Measurements from ENCODE around the gene TMEM204. TPM values are rescaled to one million over a fixed set of nuclear protein-coding genes. Genes with fewer than 3 reads are reported as not detected.

TMEM204 gene
- total RNA-seq, 2 donors from 2014 or later: 10.3 to 17.6 TPM

- Mint-ChIP-seq H3K36me3 (peaks cover 18 to 19% of the 10 kb centered on the region in 2 donors), H3K9me3 (no peaks in the 10 kb centered on the region), H3K27ac (peak overlapping the region in 1 of 2 donors; percentile 93)
- ATAC-seq: no peak
- DNase-seq (ENCODE audit: low spot score in 2 of 2): no peak
These were observed 8.1 kb downstream of the TMEM204 start for GRCh38 chr16:1541293-1542165.

DNA sequence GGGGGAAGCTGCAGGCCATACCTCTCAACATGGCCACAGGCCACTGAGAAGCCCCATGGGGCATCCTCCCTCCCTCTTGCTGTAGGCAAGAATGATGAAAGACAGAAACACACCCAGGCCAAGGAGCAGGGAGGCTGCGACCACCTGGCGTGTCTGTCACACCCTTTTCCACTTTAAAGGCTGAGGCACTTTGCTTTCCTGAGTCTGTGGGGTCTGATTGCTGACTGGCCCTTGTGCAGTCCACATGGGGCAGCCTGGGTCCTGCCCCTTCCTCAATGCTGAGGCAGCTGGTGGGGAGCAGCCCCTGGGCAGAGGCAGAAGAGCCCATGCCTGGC, 8.7 kb downstream of the TMEM204 start:
- ATAC-seq (no peak), DNase-seq (ENCODE audit: low spot score in 2 of 2) (no peak)
- Mint-ChIP-seq H3K27ac (peak overlapping the region; percentile 14 to 93), H3K9me3 (no peaks in the 10 kb centered on the region), H3K36me3 (peaks cover 12 to 13% of the 10 kb centered on the region in 2 donors)

- DNase-seq (ENCODE audit: low spot score in 2 of 2): no peak
- Mint-ChIP-seq H3K36me3 (peaks cover 8 to 10% of the 10 kb centered on the region in 2 donors), H3K9me3 (no peaks in the 10 kb centered on the region), H3K27ac (peak overlapping the region; percentile 93 to 96)
- ATAC-seq: no peak
These were observed 9.1 kb downstream of the TMEM204 start for GRCh38 chr16:1542533-1542932.

- peak; percentile 51 to 83 for DNase-seq (ENCODE audit: low spot score in 2 of 2)
- peaks cover 5 to 7% of the 10 kb centered on the region in 2 donors for H3K36me3 Mint-ChIP-seq
- peak; percentile 85 to 93 for ATAC-seq
- H3K27ac Mint-ChIP-seq: peak overlapping the region; percentile 93 to 96
- H3K9me3 Mint-ChIP-seq: no peaks in the 10 kb centered on the region
These were observed 9.8 kb downstream of the TMEM204 start for GRCh38 chr16:1543085-1543896.

DNA sequence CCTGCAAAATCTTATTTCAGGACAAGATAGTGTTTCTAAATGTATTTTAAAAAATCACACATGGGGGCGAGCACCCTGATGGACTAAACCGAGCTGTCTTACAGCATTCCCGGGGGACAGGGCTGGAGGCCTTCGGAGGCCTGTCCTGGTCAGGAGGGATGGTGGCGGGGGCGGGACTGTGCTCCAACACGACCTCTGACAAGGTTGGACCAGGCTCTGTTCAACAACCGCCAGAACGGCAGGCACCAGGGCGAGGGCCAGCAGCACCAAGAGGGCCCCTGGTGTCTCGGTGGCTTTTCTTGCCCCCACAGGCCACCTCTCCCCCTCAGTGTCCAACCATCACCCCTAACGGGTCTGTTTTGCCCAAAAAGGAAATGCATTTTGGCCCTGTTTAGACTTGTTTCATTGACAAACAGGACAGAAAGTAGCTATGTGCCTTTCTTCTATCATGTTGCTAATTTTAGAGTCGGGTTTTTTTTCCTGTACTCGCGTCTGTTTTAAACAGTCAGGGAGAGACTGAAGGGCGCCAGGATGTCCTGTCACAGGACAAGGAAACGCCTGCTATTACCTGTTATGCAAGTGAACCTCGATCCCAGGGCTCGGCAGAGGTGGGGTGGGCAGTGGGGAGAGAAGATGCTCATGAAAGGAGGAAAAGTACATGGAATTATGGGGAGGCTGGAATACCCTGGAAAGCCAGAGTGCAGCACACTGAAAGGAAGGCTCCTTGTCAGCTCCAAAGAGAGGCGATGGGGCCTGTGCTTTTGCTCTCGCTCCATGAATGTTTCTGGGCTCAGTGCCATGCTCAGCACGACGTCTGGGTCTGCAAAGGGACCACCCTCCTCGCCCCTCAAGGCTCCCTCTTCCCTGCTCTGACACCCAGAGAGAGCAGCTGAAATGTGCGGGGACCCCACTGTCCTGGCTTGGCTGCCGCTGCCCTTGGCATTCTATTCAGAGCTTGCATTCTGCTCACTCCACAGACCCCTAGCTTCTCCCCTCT, 11.9 kb downstream of the TMEM204 start:
- Mint-ChIP-seq H3K36me3 (peaks cover 5 to 7% of the 10 kb centered on the region in 2 donors), H3K27ac (peak overlapping the region; percentile 76 to 93), H3K9me3 (no peaks in the 10 kb centered on the region)
- DNase-seq (ENCODE audit: low spot score in 2 of 2) (no peak), ATAC-seq (no peak)

DNA sequence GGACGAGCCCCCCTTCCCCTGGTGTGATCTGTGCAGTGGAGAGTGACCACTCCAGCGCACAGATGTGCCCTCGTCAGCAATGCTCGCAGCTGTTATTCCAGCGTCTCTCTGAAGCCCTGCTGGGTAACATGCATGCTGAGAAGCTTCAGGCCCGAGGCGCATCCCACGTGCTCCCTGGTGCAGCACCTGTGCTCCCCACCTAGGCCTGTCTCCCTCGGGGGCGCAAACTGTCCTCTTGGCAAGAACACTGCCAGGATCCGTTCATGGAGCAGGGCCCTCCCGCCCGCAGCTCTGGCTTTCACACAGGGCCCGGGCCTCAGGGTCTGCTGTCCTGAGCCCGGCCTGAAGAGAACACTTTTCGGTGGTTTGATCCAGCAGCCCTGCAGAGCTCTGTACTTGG, 13.0 kb downstream of the TMEM204 start:
- H3K36me3 Mint-ChIP-seq: peaks cover 5 to 7% of the 10 kb centered on the region in 2 donors
- no peaks in the 10 kb centered on the region for H3K9me3 Mint-ChIP-seq
- H3K27ac Mint-ChIP-seq: peak overlapping the region; percentile 72 to 93
- DNase-seq (ENCODE audit: low spot score in 2 of 2): no peak
- ATAC-seq: no peak

- Mint-ChIP-seq H3K27ac (peak overlapping the region; percentile 90 to 93), H3K36me3 (peaks cover 5 to 7% of the 10 kb centered on the region in 2 donors), H3K9me3 (no peaks in the 10 kb centered on the region)
- no peak for ATAC-seq
- no peak for DNase-seq (ENCODE audit: low spot score in 2 of 2)
These were observed 14.8 kb downstream of the TMEM204 start for GRCh38 chr16:1548233-1548632.

DNA sequence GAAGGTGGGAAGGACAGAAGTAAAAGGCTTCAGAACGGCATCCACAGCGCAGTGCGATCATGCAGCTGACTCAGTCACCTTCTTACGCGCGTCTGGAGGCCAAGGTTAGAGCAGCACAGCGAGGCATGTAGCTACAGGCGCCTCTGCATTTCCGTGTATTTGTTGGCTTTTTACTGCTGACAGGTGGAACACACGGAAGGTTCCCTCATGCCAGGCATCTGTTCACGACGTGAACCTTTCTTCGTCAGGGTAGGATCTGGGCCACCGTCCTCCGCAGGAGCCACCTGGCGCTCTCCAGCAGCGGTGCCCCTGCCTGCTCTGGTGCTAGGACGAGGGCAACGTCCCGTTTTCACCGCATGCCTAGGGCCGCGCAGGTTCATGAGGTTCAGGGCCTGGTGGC, 15.3 kb downstream of the TMEM204 start:
- no peak for DNase-seq (ENCODE audit: low spot score in 2 of 2)
- peaks cover 2% of the 10 kb centered on the region in 2 donors for H3K36me3 Mint-ChIP-seq
- no peaks in the 10 kb centered on the region for H3K9me3 Mint-ChIP-seq
- ATAC-seq: no peak
- H3K27ac Mint-ChIP-seq: peak overlapping the region in 1 of 2 donors; percentile 93

GRCh38 chr16:1550069-1550468, 16.6 kb downstream of the TMEM204 start:
- ATAC-seq: no peak
- DNase-seq (ENCODE audit: low spot score in 2 of 2): no peak
- Mint-ChIP-seq H3K9me3 (no peaks in the 10 kb centered on the region), H3K36me3 (no peaks in the 10 kb centered on the region), H3K27ac (peak overlapping the region; percentile 75 to 93)

- DNase-seq (ENCODE audit: low spot score in 2 of 2) (no peak), ATAC-seq (no peak)
- H3K36me3 Mint-ChIP-seq: no peaks in the 10 kb centered on the region
- peak overlapping the region; percentile 81 to 93 for H3K27ac Mint-ChIP-seq
- H3K9me3 Mint-ChIP-seq: no peaks in the 10 kb centered on the region
These were observed 17.2 kb downstream of the TMEM204 start for GRCh38 chr16:1550696-1551095.

GRCh38 chr16:1551166-1551565, 17.7 kb downstream of the TMEM204 start:
- Mint-ChIP-seq H3K36me3 (no peaks in the 10 kb centered on the region), H3K9me3 (no peaks in the 10 kb centered on the region), H3K27ac (peak overlapping the region; percentile 81 to 93)
- DNase-seq (ENCODE audit: low spot score in 2 of 2): no peak
- ATAC-seq: no peak

DNA sequence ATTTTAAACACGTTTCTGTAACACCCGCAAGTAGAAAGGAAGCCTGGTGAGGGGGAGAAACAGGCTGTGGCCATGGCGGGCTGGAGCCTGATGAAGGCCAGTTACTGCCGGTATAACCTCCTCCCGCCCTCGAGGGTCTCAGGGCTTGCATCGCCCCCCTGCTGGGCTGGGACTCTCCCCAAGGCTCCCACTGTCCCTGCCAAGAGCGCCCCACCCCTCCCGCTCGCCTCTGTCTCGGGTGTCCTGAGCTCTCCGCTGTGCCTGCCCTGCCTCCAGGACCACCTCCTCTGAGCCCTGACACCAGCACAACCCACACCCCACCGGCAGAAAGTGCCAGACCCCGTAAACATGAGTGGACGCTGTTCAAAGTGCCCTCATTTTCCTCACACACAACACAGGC, 18.7 kb downstream of the TMEM204 start:
- H3K36me3 Mint-ChIP-seq: no peaks in the 10 kb centered on the region
- DNase-seq (ENCODE audit: low spot score in 2 of 2) (no peak), ATAC-seq (no peak)
- H3K27ac Mint-ChIP-seq: peak overlapping the region in 1 of 2 donors; percentile 66
- H3K9me3 Mint-ChIP-seq: no peaks in the 10 kb centered on the region

GRCh38 chr16:1553946-1554825, 20.7 kb downstream of the TMEM204 start:
- no peak for ATAC-seq
- DNase-seq (ENCODE audit: low spot score in 2 of 2): no peak
- Mint-ChIP-seq H3K27ac (peak overlapping the region; percentile 12 to 66), H3K36me3 (no peaks in the 10 kb centered on the region), H3K9me3 (no peaks in the 10 kb centered on the region)

GRCh38 chr16:1554826-1555445, 21.5 kb downstream of the TMEM204 start:
- ATAC-seq (no peak), DNase-seq (ENCODE audit: low spot score in 2 of 2) (no peak)
- Mint-ChIP-seq H3K36me3 (no peaks in the 10 kb centered on the region), H3K9me3 (no peaks in the 10 kb centered on the region), H3K27ac (no peak overlapping the region)

- ATAC-seq (no peak), DNase-seq (ENCODE audit: low spot score in 2 of 2) (no peak)
- H3K9me3 Mint-ChIP-seq: no peaks in the 10 kb centered on the region
- H3K36me3 Mint-ChIP-seq: no peaks in the 10 kb centered on the region
- H3K27ac Mint-ChIP-seq: no peak overlapping the region
These were observed 22.8 kb downstream of the TMEM204 start for GRCh38 chr16:1556254-1556653.

All from activated naive CD4-positive, alpha-beta T cell treated with anti-CD3 and anti-CD28 coated beads, Interleukin-2, amount 50 U/mL, for 72 hours (primary cell).